ENCODE data around the gene SIVA1. TPM values are rescaled to one million over a fixed set of nuclear protein-coding genes. Genes with fewer than 3 reads are reported as not detected.

The SIVA1 gene
- total and polyA plus RNA-seq, 9 of the 15 experiments (the other 6 are each of a cell fraction or from before 2014, with no cell fraction given) = 4.2 to 186 (median 54.2) TPM

DNA sequence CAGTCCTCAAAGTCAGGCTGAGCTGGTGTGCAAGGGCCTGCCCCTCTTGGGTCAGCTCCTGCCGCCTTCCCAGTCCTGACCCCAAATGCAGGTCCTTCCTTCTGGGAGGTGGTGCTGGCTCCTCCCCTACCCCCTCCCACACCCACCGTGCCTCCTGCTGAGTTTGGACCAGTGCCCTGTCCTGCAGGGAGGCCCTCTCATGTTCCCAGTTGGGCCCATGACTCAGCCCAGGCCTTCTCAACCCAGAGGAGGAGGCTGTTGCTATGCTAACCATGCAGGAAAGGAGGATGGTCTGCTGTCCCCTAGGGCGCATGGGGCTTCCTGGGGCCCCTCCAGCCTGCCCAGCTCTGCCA, 52.4 kb downstream of the SIVA1 start (continued):
- TF ChIP-seq, protein P1, sequence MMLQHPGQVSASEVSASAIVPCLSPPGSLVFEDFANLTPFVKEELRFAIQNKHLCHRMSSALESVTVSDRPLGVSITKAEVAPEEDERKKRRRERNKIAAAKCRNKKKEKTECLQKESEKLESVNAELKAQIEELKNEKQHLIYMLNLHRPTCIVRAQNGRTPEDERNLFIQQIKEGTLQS (IDR thresholded peaks at IDR 0.05) = peak; percentile 83
- TF ChIP-seq, protein P1 (CRISPR knock-in tag; conservative IDR thresholded peaks at IDR 0.05) = no peak
- TF ChIP-seq CBX5 (IDR thresholded peaks at IDR 0.05; ENCODE audit: borderline replicate concordance, low read depth) = no peak
- TF ChIP-seq ZNF830 (CRISPR knock-in tag; IDR thresholded peaks at IDR 0.05) = no peak
- TF ChIP-seq ZNF3 (CRISPR knock-in tag; IDR thresholded peaks at IDR 0.05) = no peak
- no peak for TF ChIP-seq ZNF76 (CRISPR knock-in tag; IDR thresholded peaks at IDR 0.05; ENCODE audit: borderline replicate concordance)
- peak; percentile 94 for TF ChIP-seq MEF2A (IDR thresholded peaks at IDR 0.05; ENCODE audit: control insufficient read depth, low read depth, low read length)
- TF ChIP-seq, protein P2, sequence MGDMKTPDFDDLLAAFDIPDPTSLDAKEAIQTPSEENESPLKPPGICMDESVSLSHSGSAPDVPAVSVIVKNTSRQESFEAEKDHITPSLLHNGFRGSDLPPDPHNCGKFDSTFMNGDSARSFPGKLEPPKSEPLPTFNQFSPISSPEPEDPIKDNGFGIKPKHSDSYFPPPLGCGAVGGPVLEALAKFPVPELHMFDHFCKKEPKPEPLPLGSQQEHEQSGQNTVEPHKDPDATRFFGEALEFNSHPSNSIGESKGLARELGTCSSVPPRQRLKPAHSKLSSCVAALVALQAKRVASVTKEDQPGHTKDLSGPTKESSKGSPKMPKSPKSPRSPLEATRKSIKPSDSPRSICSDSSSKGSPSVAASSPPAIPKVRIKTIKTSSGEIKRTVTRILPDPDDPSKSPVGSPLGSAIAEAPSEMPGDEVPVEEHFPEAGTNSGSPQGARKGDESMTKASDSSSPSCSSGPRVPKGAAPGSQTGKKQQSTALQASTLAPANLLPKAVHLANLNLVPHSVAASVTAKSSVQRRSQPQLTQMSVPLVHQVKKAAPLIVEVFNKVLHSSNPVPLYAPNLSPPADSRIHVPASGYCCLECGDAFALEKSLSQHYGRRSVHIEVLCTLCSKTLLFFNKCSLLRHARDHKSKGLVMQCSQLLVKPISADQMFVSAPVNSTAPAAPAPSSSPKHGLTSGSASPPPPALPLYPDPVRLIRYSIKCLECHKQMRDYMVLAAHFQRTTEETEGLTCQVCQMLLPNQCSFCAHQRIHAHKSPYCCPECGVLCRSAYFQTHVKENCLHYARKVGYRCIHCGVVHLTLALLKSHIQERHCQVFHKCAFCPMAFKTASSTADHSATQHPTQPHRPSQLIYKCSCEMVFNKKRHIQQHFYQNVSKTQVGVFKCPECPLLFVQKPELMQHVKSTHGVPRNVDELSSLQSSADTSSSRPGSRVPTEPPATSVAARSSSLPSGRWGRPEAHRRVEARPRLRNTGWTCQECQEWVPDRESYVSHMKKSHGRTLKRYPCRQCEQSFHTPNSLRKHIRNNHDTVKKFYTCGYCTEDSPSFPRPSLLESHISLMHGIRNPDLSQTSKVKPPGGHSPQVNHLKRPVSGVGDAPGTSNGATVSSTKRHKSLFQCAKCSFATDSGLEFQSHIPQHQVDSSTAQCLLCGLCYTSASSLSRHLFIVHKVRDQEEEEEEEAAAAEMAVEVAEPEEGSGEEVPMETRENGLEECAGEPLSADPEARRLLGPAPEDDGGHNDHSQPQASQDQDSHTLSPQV (IDR thresholded peaks at IDR 0.05) = no peak
- TF ChIP-seq, protein P3, sequence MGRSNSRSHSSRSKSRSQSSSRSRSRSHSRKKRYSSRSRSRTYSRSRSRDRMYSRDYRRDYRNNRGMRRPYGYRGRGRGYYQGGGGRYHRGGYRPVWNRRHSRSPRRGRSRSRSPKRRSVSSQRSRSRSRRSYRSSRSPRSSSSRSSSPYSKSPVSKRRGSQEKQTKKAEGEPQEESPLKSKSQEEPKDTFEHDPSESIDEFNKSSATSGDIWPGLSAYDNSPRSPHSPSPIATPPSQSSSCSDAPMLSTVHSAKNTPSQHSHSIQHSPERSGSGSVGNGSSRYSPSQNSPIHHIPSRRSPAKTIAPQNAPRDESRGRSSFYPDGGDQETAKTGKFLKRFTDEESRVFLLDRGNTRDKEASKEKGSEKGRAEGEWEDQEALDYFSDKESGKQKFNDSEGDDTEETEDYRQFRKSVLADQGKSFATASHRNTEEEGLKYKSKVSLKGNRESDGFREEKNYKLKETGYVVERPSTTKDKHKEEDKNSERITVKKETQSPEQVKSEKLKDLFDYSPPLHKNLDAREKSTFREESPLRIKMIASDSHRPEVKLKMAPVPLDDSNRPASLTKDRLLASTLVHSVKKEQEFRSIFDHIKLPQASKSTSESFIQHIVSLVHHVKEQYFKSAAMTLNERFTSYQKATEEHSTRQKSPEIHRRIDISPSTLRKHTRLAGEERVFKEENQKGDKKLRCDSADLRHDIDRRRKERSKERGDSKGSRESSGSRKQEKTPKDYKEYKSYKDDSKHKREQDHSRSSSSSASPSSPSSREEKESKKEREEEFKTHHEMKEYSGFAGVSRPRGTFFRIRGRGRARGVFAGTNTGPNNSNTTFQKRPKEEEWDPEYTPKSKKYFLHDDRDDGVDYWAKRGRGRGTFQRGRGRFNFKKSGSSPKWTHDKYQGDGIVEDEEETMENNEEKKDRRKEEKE (IDR thresholded peaks at IDR 0.05; ENCODE audit: borderline replicate concordance in 1 of 2, control insufficient read depth in 1 of 2, low read depth in 2 of 2, low read length in 1 of 2) = no peak
- TF ChIP-seq JUNB (CRISPR knock-in tag; conservative IDR thresholded peaks at IDR 0.05) = no peak
- TF ChIP-seq KLF10 (CRISPR knock-in tag; IDR thresholded peaks at IDR 0.05) = no peak
- TF ChIP-seq IFI16 (CRISPR knock-in tag; IDR thresholded peaks at IDR 0.05) = no peak
- TF ChIP-seq, protein P4, sequence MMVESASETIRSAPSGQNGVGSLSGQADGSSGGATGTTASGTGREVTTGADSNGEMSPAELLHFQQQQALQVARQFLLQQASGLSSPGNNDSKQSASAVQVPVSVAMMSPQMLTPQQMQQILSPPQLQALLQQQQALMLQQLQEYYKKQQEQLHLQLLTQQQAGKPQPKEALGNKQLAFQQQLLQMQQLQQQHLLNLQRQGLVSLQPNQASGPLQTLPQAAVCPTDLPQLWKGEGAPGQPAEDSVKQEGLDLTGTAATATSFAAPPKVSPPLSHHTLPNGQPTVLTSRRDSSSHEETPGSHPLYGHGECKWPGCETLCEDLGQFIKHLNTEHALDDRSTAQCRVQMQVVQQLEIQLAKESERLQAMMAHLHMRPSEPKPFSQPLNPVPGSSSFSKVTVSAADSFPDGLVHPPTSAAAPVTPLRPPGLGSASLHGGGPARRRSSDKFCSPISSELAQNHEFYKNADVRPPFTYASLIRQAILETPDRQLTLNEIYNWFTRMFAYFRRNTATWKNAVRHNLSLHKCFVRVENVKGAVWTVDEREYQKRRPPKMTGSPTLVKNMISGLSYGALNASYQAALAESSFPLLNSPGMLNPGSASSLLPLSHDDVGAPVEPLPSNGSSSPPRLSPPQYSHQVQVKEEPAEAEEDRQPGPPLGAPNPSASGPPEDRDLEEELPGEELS (CRISPR knock-in tag; IDR thresholded peaks at IDR 0.05; ENCODE audit: borderline replicate concordance) = no peak
- TF ChIP-seq, protein P5, sequence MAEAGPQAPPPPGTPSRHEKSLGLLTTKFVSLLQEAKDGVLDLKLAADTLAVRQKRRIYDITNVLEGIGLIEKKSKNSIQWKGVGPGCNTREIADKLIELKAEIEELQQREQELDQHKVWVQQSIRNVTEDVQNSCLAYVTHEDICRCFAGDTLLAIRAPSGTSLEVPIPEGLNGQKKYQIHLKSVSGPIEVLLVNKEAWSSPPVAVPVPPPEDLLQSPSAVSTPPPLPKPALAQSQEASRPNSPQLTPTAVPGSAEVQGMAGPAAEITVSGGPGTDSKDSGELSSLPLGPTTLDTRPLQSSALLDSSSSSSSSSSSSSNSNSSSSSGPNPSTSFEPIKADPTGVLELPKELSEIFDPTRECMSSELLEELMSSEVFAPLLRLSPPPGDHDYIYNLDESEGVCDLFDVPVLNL (CRISPR knock-in tag; IDR thresholded peaks at IDR 0.05; ENCODE audit: low read depth) = no peak
- TF ChIP-seq HDAC3 (IDR thresholded peaks at IDR 0.05; ENCODE audit: borderline replicate concordance, partially characterized antibody) = no peak
- no peak for TF ChIP-seq HDAC6 (IDR thresholded peaks at IDR 0.05; ENCODE audit: low read depth, low read length)
- TF ChIP-seq CBX1 (IDR thresholded peaks at IDR 0.05; ENCODE audit: low read depth) = no peak

Measured in K562 (cell line).